ENCODE data around the gene C16orf87. TPM values are rescaled to one million over a fixed set of nuclear protein-coding genes. Genes with fewer than 3 reads are reported as not detected.

C16orf87 gene
- polyA plus RNA-seq, 12 donors = 25.3 to 39.7 (median 28.9) TPM; not detected in 1

- no peak for DNase-seq
These were observed 18.1 kb upstream of the C16orf87 start for GRCh38 chr16:46848768-46849764.

- no peak for DNase-seq
These were observed 15.0 kb upstream of the C16orf87 start for GRCh38 chr16:46845952-46846351.

GRCh38 chr16:46844771-46845170 lies 13.8 kb upstream of the C16orf87 start:
- DNase-seq = no peak

- DNase-seq = no peak
These were observed 13.1 kb upstream of the C16orf87 start for GRCh38 chr16:46843898-46844642.

- no peak for DNase-seq
These were observed 11.4 kb upstream of the C16orf87 start for GRCh38 chr16:46842192-46842895.

GRCh38 chr16:46839986-46840443 lies 9.0 kb upstream of the C16orf87 start:
- no peak for DNase-seq

GRCh38 chr16:46836534-46837530 lies 5.9 kb upstream of the C16orf87 start:
- DNase-seq = no peak

GRCh38 chr16:46833460-46833800 lies 2.5 kb upstream of the C16orf87 start:
- no peak for DNase-seq

- no peak for DNase-seq
These were observed 1.9 kb upstream of the C16orf87 start for GRCh38 chr16:46832757-46833459.

- peak; percentile 64 for DNase-seq
These were observed 521 bp downstream of the C16orf87 start for GRCh38 chr16:46830417-46830901.

- DNase-seq = no peak
These were observed 2.0 kb downstream of the C16orf87 start for GRCh38 chr16:46828943-46829342.

GRCh38 chr16:46828292-46828691 lies 2.7 kb downstream of the C16orf87 start:
- DNase-seq = no peak

- no peak for DNase-seq
These were observed 4.3 kb downstream of the C16orf87 start for GRCh38 chr16:46826631-46827030.

- DNase-seq = no peak
These were observed 8.7 kb downstream of the C16orf87 start for GRCh38 chr16:46822270-46822669.

- no peak for DNase-seq
These were observed 13.0 kb downstream of the C16orf87 start for GRCh38 chr16:46817961-46818360.

GRCh38 chr16:46814790-46815189 lies 16.2 kb downstream of the C16orf87 start:
- no peak for DNase-seq

GRCh38 chr16:46813611-46814010 lies 17.4 kb downstream of the C16orf87 start:
- DNase-seq = no peak

- DNase-seq = no peak
These were observed 18.0 kb downstream of the C16orf87 start for GRCh38 chr16:46812781-46813540.

- no peak for DNase-seq
These were observed 19.3 kb downstream of the C16orf87 start for GRCh38 chr16:46811682-46812081.

Data from muscle of arm (tissue), 12 donors.